Panc1 (cell line): ENCODE results near the gene SETD3. TPM values are rescaled to one million over a fixed set of nuclear protein-coding genes. Genes with fewer than 3 reads are reported as not detected.

Source experiments
- ATAC-seq: fragments of 200-7000 bp; cut with Tn5 transposase; 2 replicates; pipeline ENCODE4 v1.9.1; 2020; ENCODE audit warnings: mild to moderate bottlenecking, moderate library complexity
- BruUV-seq: library from RNA; stranded (reverse); fragments of 400-500 nt; replicated peaks from 2 replicates; lab custom pipeline; 2021; lab: Mats Ljungman, UMichigan
- CTCF ChIA-PET: fragments of 300-600 bp; sonication (Branson Sonifier 250); formaldehyde crosslinking; loops from one replicate; lab custom pipeline; 2022; ENCODE audit warnings: antibody characterized with exemption; lab: Charles Lee
- POLR2A ChIA-PET: fragments of 300-600 bp; sonication (Branson Sonifier 250); formaldehyde crosslinking; loops from one replicate; lab custom pipeline; 2022; ENCODE audit warnings: antibody characterized with exemption; lab: Charles Lee
- DNase-seq: peaks from one replicate; pipeline ENCODE4 v3.0.0-alpha.2; 2010; ENCODE audit warnings: low read depth, low spot score
- H3K27ac ChIP-seq: 2 replicates; pipeline ENCODE4 v1.5.1; 2011; ENCODE audit warnings: mild to moderate bottlenecking, low read length, inconsistent platforms
- H3K27me3 ChIP-seq: fragments of 200-500 bp; sonication (Bioruptor generic); 2 replicates; pipeline ENCODE4 v1.6.0; 2014; ENCODE audit warnings: low read length, inconsistent platforms; ENCODE audit not compliant: control insufficient read depth, insufficient read depth
- H3K36me3 ChIP-seq: fragments of 200-500 bp; sonication (Bioruptor generic); 2 replicates; pipeline ENCODE4 v1.5.1; 2014; ENCODE audit warnings: inconsistent platforms, mild to moderate bottlenecking, low read length, moderate library complexity; ENCODE audit not compliant: control insufficient read depth, insufficient read depth
- H3K4me1 ChIP-seq: 2 replicates; pipeline ENCODE4 v1.5.1; 2011; ENCODE audit warnings: inconsistent platforms, mild to moderate bottlenecking, low read length, moderate library complexity; ENCODE audit not compliant: control insufficient read depth, insufficient read depth
- H3K4me3 ChIP-seq, 2 experiments: 2 replicates each; pipeline ENCODE4 v1.5.1; 2011 to 2012; ENCODE audit warnings: low read depth in 2 of 2, low read length in 2 of 2, mild to moderate bottlenecking in 2 of 2, inconsistent platforms in 1 of 2, moderate library complexity in 1 of 2
- H3K9me3 ChIP-seq: fragments of 200-500 bp; sonication (Bioruptor generic); 2 replicates; pipeline ENCODE4 v1.5.1; 2014; ENCODE audit warnings: low read depth, mild to moderate bottlenecking, inconsistent platforms, low read length, moderate library complexity; ENCODE audit not compliant: control insufficient read depth, insufficient read depth
- CTCF ChIP-seq: fragments of 450-650 bp; IDR thresholded peaks from 2 replicates; pipeline ENCODE4 v1.5.1; 2017; ENCODE audit warnings: mild to moderate bottlenecking
- POLR2AphosphoS5 ChIP-seq: IDR thresholded peaks from 2 replicates; pipeline ENCODE4 v1.6.1; 2012; ENCODE audit warnings: mild to moderate bottlenecking, low read depth, low read length, moderate library complexity
- REST ChIP-seq, 2 experiments: IDR thresholded peaks; 2 replicates each; pipeline ENCODE4 v1.6.1; 2011 to 2012; ENCODE audit warnings: low read depth in 2 of 2, control low read depth in 1 of 2, low read length in 1 of 2, mild to moderate bottlenecking in 1 of 2, moderate library complexity in 1 of 2; ENCODE audit not compliant: insufficient read depth in 1 of 2
- SIN3A ChIP-seq: IDR thresholded peaks from 2 replicates; pipeline ENCODE4 v1.6.1; 2012; ENCODE audit warnings: low read depth, mild to moderate bottlenecking, low read length, moderate library complexity, borderline replicate concordance; ENCODE audit not compliant: insufficient read depth
- TCF7L2 ChIP-seq: IDR thresholded peaks from 2 replicates; pipeline ENCODE4 v1.6.1; 2011; ENCODE audit warnings: mild to moderate bottlenecking, low read depth, low read length, inconsistent platforms
- in situ Hi-C: cut with HindIII; loops from 2 replicates; pipeline ENCODE4 v1.10.0; 2016; ENCODE audit warnings: low sequenced_read_pairs, low pct_unique_long_range_greater_than_20kb
- intact Hi-C: fragments of 100-400 bp; cut with micrococcal nuclease; formaldehyde crosslinking; loops from one replicate; pipeline ENCODE4 v1.10.0; 2022; ENCODE audit not compliant: unreplicated experiment
- total RNA-seq: library from RNA; stranded (reverse); gene quantifications from one replicate; pipeline ENCODE4 v1.2.1, GENCODE V29; 2021; ENCODE audit not compliant: unreplicated experiment

Gene SETD3
- total RNA-seq, 1 experiment from 2014 or later, result 51.1 TPM

- peaks cover 5% of the 10 kb centered on the region; the same call in 1 of the 2 replicates for H3K36me3 ChIP-seq
- no peaks in the 10 kb centered on the region for H3K4me1 ChIP-seq
- no peak for ATAC-seq
- no peak for TF ChIP-seq REST (IDR thresholded peaks at IDR 0.05; ENCODE audit: insufficient read depth in 1 of 2, low read depth in 2 of 2, low read length in 1 of 2)
- TF ChIP-seq CTCF, result no peak
- TF ChIP-seq POLR2AphosphoS5, result no peak
- no peak for TF ChIP-seq TCF7L2
- TF ChIP-seq SIN3A, result no peak
- no peaks in the 10 kb centered on the region for H3K27me3 ChIP-seq
- H3K9me3 ChIP-seq, result no peaks in the 10 kb centered on the region
- BruUV-seq, result no TSS peak
- H3K27ac ChIP-seq, result no peak overlapping the region
- DNase-seq, result no peak
- intact Hi-C loops (no loop called here), in situ Hi-C loops (no loop called here)
- CTCF ChIA-PET, result no interaction called here
- POLR2A ChIA-PET, result no interaction called here
- H3K4me3 ChIP-seq, result no peak overlapping the region
Observed at GRCh38 chr14:99462210-99462609, 18.4 kb downstream of the SETD3 start.

DNA sequence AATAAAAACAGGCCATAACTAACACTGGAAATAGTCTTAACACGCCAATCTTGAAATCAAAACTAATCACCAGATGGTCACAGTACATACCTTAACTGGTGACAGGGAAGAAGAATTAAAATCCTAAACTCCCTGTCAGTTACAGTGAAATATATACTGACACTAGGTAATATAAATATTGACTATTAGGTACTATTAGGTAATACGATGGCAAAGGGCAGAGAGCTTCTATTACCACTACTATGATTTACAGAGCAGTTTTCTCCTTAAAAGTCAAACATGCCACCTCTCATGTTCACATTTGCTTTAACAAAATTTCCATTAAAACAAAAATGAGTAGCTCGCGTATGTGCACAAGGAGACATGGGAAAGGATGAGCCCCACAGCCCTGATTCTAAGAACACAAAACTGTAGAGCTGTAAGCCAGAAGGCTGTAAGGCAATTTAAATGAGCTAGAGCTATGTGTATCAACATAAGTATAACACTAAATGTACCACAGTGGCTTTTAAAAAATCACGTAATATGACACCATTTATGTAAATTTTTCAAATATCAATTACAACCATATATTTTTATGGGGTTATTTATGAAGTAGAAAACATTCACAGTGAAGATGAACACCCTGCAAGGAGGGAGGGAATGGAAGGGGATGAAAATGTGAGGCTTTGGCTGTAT lies 19.1 kb downstream of the SETD3 start:
- in situ Hi-C loops (no loop called here), intact Hi-C loops (no loop called here)
- Histone ChIP-seq H3K4me1 (no peaks in the 10 kb centered on the region), H3K4me3 (no peak overlapping the region), H3K27ac (no peak overlapping the region), H3K36me3 (peaks cover 5% of the 10 kb centered on the region; the same call in 1 of the 2 replicates), H3K9me3 (no peaks in the 10 kb centered on the region), H3K27me3 (no peaks in the 10 kb centered on the region)
- DNase-seq (no peak), ATAC-seq (no peak)
- no peak for TF ChIP-seq SIN3A
- TF ChIP-seq POLR2AphosphoS5, result no peak
- TF ChIP-seq CTCF, result no peak
- TF ChIP-seq REST (IDR thresholded peaks at IDR 0.05; ENCODE audit: insufficient read depth in 1 of 2, low read depth in 2 of 2, low read length in 1 of 2), result no peak
- TF ChIP-seq TCF7L2, result no peak
- no TSS peak for BruUV-seq
- CTCF ChIA-PET, result no interaction called here
- POLR2A ChIA-PET, result no interaction called here
